ENCODE measurements around the gene EYA2. TPM values are rescaled to one million over a fixed set of nuclear protein-coding genes. Genes with fewer than 3 reads are reported as not detected.

Gene EYA2
- total and polyA plus RNA-seq, 2 of the 4 experiments (the other 2 are of a cell fraction), result 2.3 to 5.4 TPM

- Histone ChIP-seq H4K91ac (ENCODE audit: insufficient read depth, low read depth, low read length) (no peak overlapping the region), H2AFZ (replicated peaks; ENCODE audit: low read length, poor library complexity) (no peak overlapping the region), H4K5ac (ENCODE audit: low read depth, low read length) (no peak overlapping the region), H2BK5ac (ENCODE audit: low read depth, low read length, poor library complexity, severe bottlenecking) (no peak overlapping the region), H3K4me3 (ENCODE audit: insufficient read depth, low read depth, low read length) (no peak overlapping the region), H3K4me1 (ENCODE audit: control insufficient read depth, insufficient read depth, low read length) (no peaks in the 10 kb centered on the region), H3K14ac (replicated peaks; ENCODE audit: low read depth, low read length) (no peak overlapping the region), H3K27me3 (ENCODE audit: control insufficient read depth, insufficient read depth, low read length) (no peaks in the 10 kb centered on the region), H2BK120ac (ENCODE audit: low read depth, low read length) (no peak overlapping the region), H3K4me2 (ENCODE audit: low read depth, low read length) (no peak overlapping the region), H3K23ac (ENCODE audit: low read depth, low read length) (no peak overlapping the region), H3K9me3 (ENCODE audit: control insufficient read depth, insufficient read depth, low read length) (no peaks in the 10 kb centered on the region), H3K4ac (ENCODE audit: low read depth, low read length) (no peak overlapping the region), H2BK20ac (ENCODE audit: low read depth, low read length) (no peak overlapping the region), H3K36me3 (ENCODE audit: control insufficient read depth, insufficient read depth, low read length) (peaks cover 44% of the 10 kb centered on the region), H3K79me1 (ENCODE audit: low read depth in 1 of 2, low read length in 2 of 2) (peaks cover 8 to 29% of the 10 kb centered on the region in 2 experiments; a peak in 3 of 4 replicates), H4K20me1 (ENCODE audit: insufficient read depth, low read length) (no peaks in the 10 kb centered on the region), H4K8ac (ENCODE audit: low read depth in 2 of 2, low read length in 2 of 2) (no peak overlapping the region), H3K9ac (ENCODE audit: low read depth, low read length) (no peak overlapping the region), H3K18ac (ENCODE audit: low read depth, low read length) (no peak overlapping the region), H2BK15ac (ENCODE audit: low read depth, low read length) (no peak overlapping the region), H2AK9ac (replicated peaks; ENCODE audit: low read depth, low read length, poor library complexity) (no peak overlapping the region), H2AK5ac (ENCODE audit: low read depth, low read length) (no peak overlapping the region), H3K56ac (ENCODE audit: extremely low read depth, insufficient read depth, low read length) (no peak overlapping the region), H3K9me1 (ENCODE audit: insufficient read depth, low read length) (no peaks in the 10 kb centered on the region), H3K27ac (ENCODE audit: insufficient read depth, low read length) (no peak overlapping the region)
- ATAC-seq (ENCODE audit: low read depth) (no peak), DNase-seq (no peak)
- WGBS, 2 experiments (ENCODE audit: extremely low coverage in 2 of 2, insufficient read length in 1 of 2), result 100% methylated on average over 1 of the region's 1 CpG; no CpG with 5 or more reads in 1 of the 2 experiments
- intact Hi-C loops (cut with micrococcal nuclease), result no loop called here
- POLR2A ChIA-PET (ENCODE audit: unreplicated experiment), result no interaction called here
- in situ Hi-C loops (cut with MboI; ENCODE audit: low sequenced_read_pairs), result no loop called here
- CTCF ChIA-PET, result interaction anchor here (1.1 kb wide), 1 partner anchor 160 kb away, joined by 4 read pairs; no protein-coding TSS in a partner anchor
- no TSS peak for BruUV-seq (replicated peaks)
- dilution Hi-C loops (cut with HindIII; ENCODE audit: low sequenced_read_pairs, unreplicated experiment), result no loop called here
- no peak for TF ChIP-seq MXI1 (IDR thresholded peaks at IDR 0.05; ENCODE audit: borderline replicate concordance, low read depth, low read length)
- no peak for TF ChIP-seq RFX5 (IDR thresholded peaks at IDR 0.05; ENCODE audit: low read depth, low read length)
- no peak for TF ChIP-seq RAD21 (IDR thresholded peaks at IDR 0.05; ENCODE audit: low read length)
- no peak for TF ChIP-seq USF2 (IDR thresholded peaks at IDR 0.05; ENCODE audit: low read depth, low read length)
- no peak for TF ChIP-seq POLR2A (IDR thresholded peaks at IDR 0.05; ENCODE audit: low read depth, low read length)
- no peak for TF ChIP-seq ELK1 (IDR thresholded peaks at IDR 0.05; ENCODE audit: borderline replicate concordance, low read depth, low read length)
- TF ChIP-seq MAFK (IDR thresholded peaks at IDR 0.05; ENCODE audit: low read depth, low read length), result no peak
- no peak for TF ChIP-seq BHLHE40 (IDR thresholded peaks at IDR 0.05; ENCODE audit: low read depth, low read length)
- TF ChIP-seq CHD1 (IDR thresholded peaks at IDR 0.05; ENCODE audit: low read depth, low read length), result no peak
- TF ChIP-seq NFE2L2 (IDR thresholded peaks at IDR 0.05; ENCODE audit: low read depth, low read length), result no peak
- TF ChIP-seq MAZ (IDR thresholded peaks at IDR 0.05; ENCODE audit: borderline replicate concordance, low read depth, low read length), result no peak
- TF ChIP-seq SMC3 (IDR thresholded peaks at IDR 0.05; ENCODE audit: low read depth, low read length), result no peak
- no peak for TF ChIP-seq CEBPB (IDR thresholded peaks at IDR 0.05; ENCODE audit: low read depth, low read length)
- TF ChIP-seq CTCF (conservative IDR thresholded peaks at IDR 0.05; ENCODE audit: low read depth, low read length), result no peak
Observed at GRCh38 chr20:47223896-47224295, 329.3 kb downstream of the EYA2 start.

Measured in IMR-90 (cell line).